H1 (cell line): ENCODE measurements around the gene TSNAXIP1. TPM values are rescaled to one million over a fixed set of nuclear protein-coding genes. Genes with fewer than 3 reads are reported as not detected.

ENCODE experiments used
- CTCF ChIA-PET: fragments of 300-600 bp; sonication (Branson Sonifier 250); formaldehyde crosslinking; loops from one replicate; lab custom pipeline; 2021; ENCODE audit not compliant: partially characterized antibody; lab: Charles Lee
- POLR2A ChIA-PET: fragments of 300-600 bp; sonication (Branson Sonifier 250); formaldehyde crosslinking; loops from one replicate; lab custom pipeline; 2021; ENCODE audit warnings: inconsistent platforms; ENCODE audit not compliant: partially characterized antibody; lab: Charles Lee
- DNase-seq, 2 experiments: peaks; one replicate each; pipeline versions ENCODE4 v3.0.0 to v3.0.0-alpha.2; 2010 to 2022; ENCODE audit warnings: low spot score in 2 of 2, low read depth in 1 of 2, mixed read lengths in 1 of 2
- FAIRE-seq: peaks from 2 replicates; lab custom pipeline; 2011; peaks lifted over from hg19 to GRCh38; lab: Jason Lieb, UNC
- H2AFZ ChIP-seq: 2 replicates; pipeline ENCODE4 v1.8.1; 2012; ENCODE audit warnings: low read length, inconsistent platforms
- H2AK5ac ChIP-seq: 2 replicates; pipeline ENCODE4 v1.6.1; 2013; ENCODE audit warnings: low read depth, low read length
- H2BK120ac ChIP-seq: replicated peaks from 2 replicates; pipeline ENCODE3; 2013; ENCODE audit warnings: low read depth, low read length, inconsistent platforms
- H2BK12ac ChIP-seq: 2 replicates; pipeline ENCODE4 v1.6.1; 2013; ENCODE audit warnings: low read depth, low read length
- H2BK15ac ChIP-seq: 2 replicates; pipeline ENCODE4 v1.6.1; 2013; ENCODE audit warnings: low read length
- H2BK20ac ChIP-seq: 2 replicates; pipeline ENCODE4 v1.6.1; 2013; ENCODE audit warnings: low read length
- H2BK5ac ChIP-seq: 2 replicates; pipeline ENCODE4 v1.6.1; 2013; ENCODE audit warnings: low read depth, low read length
- H3K14ac ChIP-seq: 2 replicates; pipeline ENCODE4 v1.6.1; 2013; ENCODE audit warnings: inconsistent platforms; ENCODE audit not compliant: insufficient read length
- H3K18ac ChIP-seq: 2 replicates; pipeline ENCODE4 v1.6.1; 2013; ENCODE audit warnings: low read length; ENCODE audit errors: extremely low read depth
- H3K23ac ChIP-seq: 2 replicates; pipeline ENCODE4 v1.6.1; 2013; ENCODE audit warnings: inconsistent platforms; ENCODE audit not compliant: insufficient read length
- H3K23me2 ChIP-seq: 2 replicates; pipeline ENCODE4 v1.6.1; 2013; ENCODE audit warnings: low read depth, low read length
- H3K27ac ChIP-seq: 2 replicates; pipeline ENCODE4 v1.6.1; 2011; ENCODE audit warnings: low read depth, low read length, inconsistent platforms
- H3K27me3 ChIP-seq, 4 experiments: replicated peaks in 1 of 4; 1 replicate in 1 of 4; 2 replicates in 3 of 4; pipeline versions ENCODE4 v1.6.1 to v1.8.1; 2011 to 2013; ENCODE audit warnings: low read length in 3 of 4, mild to moderate bottlenecking in 3 of 4, inconsistent platforms in 2 of 4, mixed read lengths in 2 of 4, moderate library complexity in 1 of 4; ENCODE audit not compliant: control insufficient read depth in 3 of 4, insufficient read depth in 3 of 4; ENCODE audit errors: extremely low read depth in 1 of 4
- H3K36me3 ChIP-seq, 4 experiments: 2 replicates each; pipeline versions ENCODE4 v1.6.1 to v1.8.1; 2011 to 2013; ENCODE audit warnings: mild to moderate bottlenecking in 4 of 4, low read length in 3 of 4, moderate library complexity in 2 of 4, control low read depth in 1 of 4, inconsistent platforms in 1 of 4; ENCODE audit not compliant: insufficient read depth in 4 of 4, control insufficient read depth in 2 of 4
- H3K4ac ChIP-seq: replicated peaks from 2 replicates; pipeline ENCODE3; 2013; ENCODE audit warnings: low read length, low read depth, mixed read lengths, inconsistent platforms; ENCODE audit not compliant: insufficient read length
- H3K4me1 ChIP-seq, 4 experiments: replicated peaks in 1 of 4; 1 replicate in 1 of 4; 2 replicates in 3 of 4; pipeline versions ENCODE4 v1.6.1 to v1.8.1; 2011 to 2013; ENCODE audit warnings: low read length in 3 of 4, inconsistent platforms in 2 of 4, mixed read lengths in 1 of 4; ENCODE audit not compliant: insufficient read depth in 4 of 4, control insufficient read depth in 3 of 4
- H3K4me2 ChIP-seq, 2 experiments: 2 replicates each; pipeline versions ENCODE4 v1.6.1 to v1.8.1; 2011 to 2013; ENCODE audit warnings: low read depth in 2 of 2, low read length in 2 of 2, control low read depth in 1 of 2, inconsistent platforms in 1 of 2, mild to moderate bottlenecking in 1 of 2; ENCODE audit not compliant: insufficient read depth in 1 of 2
- H3K4me3 ChIP-seq, 4 experiments: fragments of 200-600, 300-600 bp in 1 of 4; sonication (generic), shearing (Covaris generic), sonication (Bioruptor Twin) in 1 of 4; 2 replicates each; pipeline versions ENCODE4 v1.5.1 to v1.8.1; 2011 to 2016; ENCODE audit warnings: low read length in 4 of 4, low read depth in 3 of 4, control low read depth in 2 of 4, inconsistent platforms in 2 of 4, mild to moderate bottlenecking in 2 of 4, mixed read lengths in 1 of 4, moderate library complexity in 1 of 4; ENCODE audit not compliant: insufficient read depth in 2 of 4; ENCODE audit errors: extremely low read depth in 1 of 4
- H3K56ac ChIP-seq: replicated peaks from 2 replicates; pipeline ENCODE3; 2013; ENCODE audit warnings: low read depth, mild to moderate bottlenecking, mixed read lengths, low read length, inconsistent platforms; ENCODE audit not compliant: insufficient read length
- H3K79me1 ChIP-seq: 2 replicates; pipeline ENCODE4 v1.6.1; 2013; ENCODE audit warnings: low read depth, low read length, control low read depth
- H3K79me2 ChIP-seq, 2 experiments: 2 replicates each; pipeline versions ENCODE4 v1.6.1 to v1.8.1; 2012 to 2013; ENCODE audit warnings: low read length in 2 of 2, mild to moderate bottlenecking in 2 of 2, inconsistent platforms in 1 of 2; ENCODE audit not compliant: insufficient read depth in 2 of 2, control insufficient read depth in 1 of 2
- H3K9ac ChIP-seq, 4 experiments: replicated peaks in 1 of 4; 1 replicate in 1 of 4; 2 replicates in 3 of 4; pipeline versions ENCODE4 v1.6.1 to v1.8.1; 2011 to 2013; ENCODE audit warnings: low read depth in 3 of 4, low read length in 3 of 4, control low read depth in 2 of 4, mild to moderate bottlenecking in 2 of 4, moderate library complexity in 2 of 4, inconsistent platforms in 1 of 4; ENCODE audit errors: extremely low read depth in 1 of 4
- H3K9me3 ChIP-seq, 2 experiments: 2 replicates each; pipeline versions ENCODE4 v1.6.1 to v1.8.1; 2012 to 2013; ENCODE audit warnings: mild to moderate bottlenecking in 2 of 2, moderate library complexity in 2 of 2, control low read depth in 1 of 2, inconsistent platforms in 1 of 2, low read depth in 1 of 2, low read length in 1 of 2, mixed read lengths in 1 of 2; ENCODE audit not compliant: insufficient read depth in 2 of 2
- H4K20me1 ChIP-seq, 2 experiments: replicated peaks in 1 of 2; 2 replicates each; pipeline versions ENCODE3 to v1.8.1; 2011 to 2013; ENCODE audit warnings: inconsistent platforms in 2 of 2, low read length in 2 of 2, mild to moderate bottlenecking in 1 of 2; ENCODE audit not compliant: insufficient read depth in 2 of 2, control insufficient read depth in 1 of 2
- H4K5ac ChIP-seq: 2 replicates; pipeline ENCODE4 v1.6.1; 2013; ENCODE audit warnings: low read length, low read depth, mixed read lengths, inconsistent platforms; ENCODE audit not compliant: insufficient read length
- H4K8ac ChIP-seq: 2 replicates; pipeline ENCODE4 v1.8.0; 2013; ENCODE audit warnings: mild to moderate bottlenecking, moderate library complexity, low read length, inconsistent platforms; ENCODE audit not compliant: insufficient read depth; ENCODE audit errors: extremely low read depth
- H4K91ac ChIP-seq: replicated peaks from 2 replicates; pipeline ENCODE3; 2013; ENCODE audit warnings: low read length, mixed read lengths, inconsistent platforms; ENCODE audit not compliant: insufficient read length
- BCL11A ChIP-seq, 2 experiments: IDR thresholded peaks; one replicate each; pipeline ENCODE4 v1.6.1; 2011; ENCODE audit warnings: low read depth in 2 of 2, low read length in 2 of 2, mild to moderate bottlenecking in 2 of 2
- HDAC2 ChIP-seq, 2 experiments: fragments of 300-600 bp in 1 of 2; sonication (generic) in 1 of 2; IDR thresholded peaks; 2 replicates each; pipeline ENCODE4 v1.6.1; 2011 to 2012; ENCODE audit warnings: low read depth in 2 of 2, low read length in 2 of 2, mild to moderate bottlenecking in 2 of 2, moderate library complexity in 2 of 2, borderline replicate concordance in 1 of 2, inconsistent platforms in 1 of 2
- KDM5A ChIP-seq: fragments of 200-600 bp; IDR thresholded peaks from 2 replicates; pipeline ENCODE4 v1.7.1; 2012; ENCODE audit warnings: mild to moderate bottlenecking, low read length, inconsistent platforms, mixed read lengths
- POLR2A ChIP-seq, 2 experiments: IDR thresholded peaks; 1 replicate in 1 of 2; 2 replicates in 1 of 2; pipeline ENCODE4 v1.6.1; 2011; ENCODE audit warnings: low read depth in 2 of 2, low read length in 2 of 2, mild to moderate bottlenecking in 2 of 2; ENCODE audit errors: control extremely low read depth in 1 of 2
- POLR2AphosphoS5 ChIP-seq: IDR thresholded peaks from 2 replicates; pipeline ENCODE4 v1.6.1; 2011; ENCODE audit warnings: low read depth, low read length
- POU5F1 ChIP-seq: IDR thresholded peaks from 2 replicates; pipeline ENCODE4 v1.6.1; 2011; ENCODE audit warnings: low read depth, mild to moderate bottlenecking, low read length, moderate library complexity
- SIX5 ChIP-seq: IDR thresholded peaks from 2 replicates; pipeline ENCODE4 v1.6.1; 2011; ENCODE audit warnings: mild to moderate bottlenecking, low read depth, low read length
- SUZ12 ChIP-seq: fragments of 200-600 bp; sonication (generic); IDR thresholded peaks from 2 replicates; pipeline ENCODE4 v1.6.1; 2012; ENCODE audit warnings: mild to moderate bottlenecking, inconsistent platforms, low read length, moderate library complexity, mixed read lengths
- WGBS, 2 experiments: shearing (Covaris generic) in 1 of 2; methylation state at CpG; one replicate each; pipeline versions ENCODE4 v1.1.6 to v1.1.7; 2013 to 2015; ENCODE audit warnings: low lambda C conversion rate in 2 of 2, mixed read lengths in 2 of 2, inconsistent platforms in 1 of 2, low coverage in 1 of 2, missing lambda C conversion rate in 1 of 2; ENCODE audit not compliant: insufficient replicate concordance in 2 of 2, insufficient coverage in 1 of 2, insufficient read length in 1 of 2; ENCODE audit errors: extremely low coverage in 1 of 2, missing lambda C conversion rate in 1 of 2; 5-methylcytosine and 5-hydroxymethylcytosine counted together
- polyA plus RNA-seq, 7 experiments: library from polyadenylated mRNA; depleted of rRNA in 3 of 7; stranded (reverse) in 5 of 7; unstranded in 2 of 7; fragments of >200 nt in 5 of 7; fragments of 200-250 nt in 2 of 7; gene quantifications; 1 replicate in 5 of 7; 2 replicates in 1 of 7; 4 replicates in 1 of 7; pipeline versions ENCODE4 v1.2.1 to v1.2.3, GENCODE V29; 2011 to 2013; ENCODE audit warnings: missing spikeins in 2 of 7, mixed read lengths in 2 of 7
- total RNA-seq: library from RNA; stranded (reverse); fragmentation: NEBNext Ultra II Directional; extraction: Animal tissue kit (Norgen Biotek cat#: 25700); gene quantifications from 2 replicates; pipeline ENCODE4 v1.2.1, GENCODE V29; 2021

The TSNAXIP1 gene
- total and polyA plus RNA-seq, 2 of the 8 experiments (the other 6 are each of a cell fraction or from before 2014, with no cell fraction given) = 0.37 to 0.94 TPM

GRCh38 chr16:67764158-67764667 is 42.5 kb upstream of the TSNAXIP1 start:
- H4K91ac ChIP-seq = no peak overlapping the region
- FAIRE-seq = no peak
- no peak for DNase-seq
- no peak overlapping the region for H2BK5ac ChIP-seq
- H3K79me2 ChIP-seq = no peaks in the 10 kb centered on the region
- H2AFZ ChIP-seq = no peak overlapping the region
- no peak overlapping the region for H3K9ac ChIP-seq
- no peak overlapping the region for H2AK5ac ChIP-seq
- H3K79me1 ChIP-seq = peaks cover 3% of the 10 kb centered on the region; the same call in 1 of the 2 replicates
- no peak overlapping the region for H3K27ac ChIP-seq
- H4K5ac ChIP-seq = no peak overlapping the region
- H3K4me3 ChIP-seq = no peak overlapping the region
- H3K9me3 ChIP-seq = no peaks in the 10 kb centered on the region
- H3K23me2 ChIP-seq = no peaks in the 10 kb centered on the region
- no peak overlapping the region for H2BK120ac ChIP-seq
- no peaks in the 10 kb centered on the region for H3K27me3 ChIP-seq
- H3K4ac ChIP-seq = no peak overlapping the region
- H3K36me3 ChIP-seq = no peaks in the 10 kb centered on the region
- no peak overlapping the region for H2BK20ac ChIP-seq
- H4K8ac ChIP-seq = no peak overlapping the region
- ChIA-PET CTCF (no interaction called here), POLR2A (no interaction called here)
- no peak overlapping the region for H3K18ac ChIP-seq
- H2BK12ac ChIP-seq = no peak overlapping the region
- H3K56ac ChIP-seq = no peak overlapping the region
- H3K14ac ChIP-seq = no peak overlapping the region
- no peak overlapping the region for H3K23ac ChIP-seq
- no peak overlapping the region for H2BK15ac ChIP-seq
- peaks cover 0 to 15% of the 10 kb centered on the region in 2 experiments for H4K20me1 ChIP-seq
- no peaks in the 10 kb centered on the region for H3K4me1 ChIP-seq
- 95% methylated on average over 7 of the region's 7 CpGs; no CpG with 5 or more reads in 1 of the 2 experiments for WGBS, 2 experiments
- no peak overlapping the region for H3K4me2 ChIP-seq
- TF ChIP-seq BCL11A (IDR thresholded peaks at IDR 0.05; ENCODE audit: low read depth in 2 of 2, low read length in 2 of 2) (no peak), SUZ12 (no peak), KDM5A (no peak), HDAC2 (IDR thresholded peaks at IDR 0.05; ENCODE audit: borderline replicate concordance in 1 of 2, low read depth in 2 of 2, low read length in 2 of 2) (no peak), POLR2A (IDR thresholded peaks at IDR 0.05; ENCODE audit: control extremely low read depth in 1 of 2, low read depth in 2 of 2, low read length in 2 of 2) (no peak), POLR2AphosphoS5 (no peak), POU5F1 (no peak), SIX5 (no peak)
